Thoracic aorta (tissue), 2 donors: ENCODE measurements around the gene ICAM2. TPM values are rescaled to one million over a fixed set of nuclear protein-coding genes. Genes with fewer than 3 reads are reported as not detected.

Experiments
- ATAC-seq: fragments of 150-250 bp; one replicate; pipeline ENCODE4 v1.8.0; 2017; ENCODE audit warnings: low read depth; ENCODE audit not compliant: insufficient number of reproducible peaks, low FRiP score
- DNase-seq: peaks from one replicate; pipeline ENCODE4 v3.0.0-alpha.2; 2020; ENCODE audit warnings: low spot score
- H3K27ac ChIP-seq, 2 donors: fragments of 200-600 bp; sonication (generic); 1 replicate in 1 of 2; 2 replicates in 1 of 2; pipeline ENCODE4 v1.5.1; 2016; ENCODE audit warnings: mild to moderate bottlenecking in 2 of 2, moderate library complexity in 2 of 2
- H3K27me3 ChIP-seq: fragments of 200-600 bp; sonication (generic); replicated peaks from 2 replicates; pipeline ENCODE4 v1.6.0; 2016; ENCODE audit warnings: mild to moderate bottlenecking; ENCODE audit not compliant: insufficient read depth
- H3K36me3 ChIP-seq: fragments of 200-600 bp; sonication (generic); one replicate; pipeline ENCODE4 v1.5.1; 2016
- H3K4me1 ChIP-seq, 2 donors: fragments of 200-600 bp; sonication (generic); 1 replicate in 1 of 2; 2 replicates in 1 of 2; pipeline versions ENCODE4 v1.5.1 to v1.6.0; 2016; ENCODE audit warnings: low read depth in 2 of 2, mild to moderate bottlenecking in 1 of 2; ENCODE audit not compliant: control insufficient read depth in 1 of 2
- H3K4me3 ChIP-seq: fragments of 200-600 bp; sonication (generic); 2 replicates; pipeline ENCODE4 v1.5.1; 2016; ENCODE audit warnings: mild to moderate bottlenecking
- H3K9me3 ChIP-seq: fragments of 200-600 bp; sonication (generic); 2 replicates; pipeline ENCODE4 v1.5.1; 2016
- total RNA-seq, 2 donors: library from RNA; depleted of rRNA; stranded (reverse); fragments of >200 nt; gene quantifications; one replicate each; pipeline versions ENCODE4 v1.1.0 to v1.2.3, GENCODE V29; 2016
- TF ChIP-seq, protein P1 (sequence below): fragments of 200-600 bp; sonication (generic); IDR thresholded peaks from one replicate; pipeline ENCODE4 v1.5.1; 2019; ENCODE audit warnings: antibody characterized with exemption

The ICAM2 gene
- 10 to 100 TPM; 41.6 to 46.6 TPM for total RNA-seq

GRCh38 chr17:64020056-64020766 is at the start of gene ICAM2:
Gene ICAM2 (minus strand): TSS chr17:64020633. CDS start chr17:64006691, 13,942 bp downstream.
- DNase-seq: peak; percentile 28
- Histone ChIP-seq H3K4me1 (no peaks in the 10 kb centered on the region), H3K27ac (peak within 1 kb of the TSS in 1 of 2 donors; percentile 37), H3K36me3 (no peaks in the 10 kb centered on the region), H3K27me3 (no peaks in the 10 kb centered on the region), H3K4me3 (peak within 1 kb of the TSS; percentile 68), H3K9me3 (no peaks in the 10 kb centered on the region)
- TF ChIP-seq, protein P1, sequence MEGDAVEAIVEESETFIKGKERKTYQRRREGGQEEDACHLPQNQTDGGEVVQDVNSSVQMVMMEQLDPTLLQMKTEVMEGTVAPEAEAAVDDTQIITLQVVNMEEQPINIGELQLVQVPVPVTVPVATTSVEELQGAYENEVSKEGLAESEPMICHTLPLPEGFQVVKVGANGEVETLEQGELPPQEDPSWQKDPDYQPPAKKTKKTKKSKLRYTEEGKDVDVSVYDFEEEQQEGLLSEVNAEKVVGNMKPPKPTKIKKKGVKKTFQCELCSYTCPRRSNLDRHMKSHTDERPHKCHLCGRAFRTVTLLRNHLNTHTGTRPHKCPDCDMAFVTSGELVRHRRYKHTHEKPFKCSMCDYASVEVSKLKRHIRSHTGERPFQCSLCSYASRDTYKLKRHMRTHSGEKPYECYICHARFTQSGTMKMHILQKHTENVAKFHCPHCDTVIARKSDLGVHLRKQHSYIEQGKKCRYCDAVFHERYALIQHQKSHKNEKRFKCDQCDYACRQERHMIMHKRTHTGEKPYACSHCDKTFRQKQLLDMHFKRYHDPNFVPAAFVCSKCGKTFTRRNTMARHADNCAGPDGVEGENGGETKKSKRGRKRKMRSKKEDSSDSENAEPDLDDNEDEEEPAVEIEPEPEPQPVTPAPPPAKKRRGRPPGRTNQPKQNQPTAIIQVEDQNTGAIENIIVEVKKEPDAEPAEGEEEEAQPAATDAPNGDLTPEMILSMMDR: no peak
- ATAC-seq: no peak

DNA sequence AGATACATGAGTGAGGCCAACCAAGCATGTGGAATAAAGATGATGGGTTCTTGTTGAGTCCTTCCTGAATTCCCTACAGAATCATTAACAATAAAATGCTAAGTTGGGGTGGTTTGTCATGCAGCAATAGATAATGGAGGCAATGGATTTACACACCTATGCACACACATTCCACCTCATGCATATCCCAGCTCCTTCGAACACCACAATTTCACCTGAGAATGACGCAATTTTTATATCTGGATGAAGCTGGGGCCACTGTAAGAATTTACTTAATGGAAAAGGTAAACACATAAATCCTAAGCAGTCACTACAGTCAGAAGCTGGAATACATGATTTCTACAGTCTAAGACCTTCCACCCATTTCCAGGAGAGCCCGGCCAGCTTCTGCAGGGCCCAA is 49.8 kb upstream of the ICAM2 start:
- DNase-seq (no peak), ATAC-seq (no peak)
- Histone ChIP-seq H3K27me3 (no peaks in the 10 kb centered on the region), H3K9me3 (peaks cover 16% of the 10 kb centered on the region), H3K27ac (no peak overlapping the region), H3K4me1 (no peaks in the 10 kb centered on the region), H3K4me3 (no peak overlapping the region), H3K36me3 (peaks cover 37% of the 10 kb centered on the region)
- TF ChIP-seq, protein P1: no peak

DNA sequence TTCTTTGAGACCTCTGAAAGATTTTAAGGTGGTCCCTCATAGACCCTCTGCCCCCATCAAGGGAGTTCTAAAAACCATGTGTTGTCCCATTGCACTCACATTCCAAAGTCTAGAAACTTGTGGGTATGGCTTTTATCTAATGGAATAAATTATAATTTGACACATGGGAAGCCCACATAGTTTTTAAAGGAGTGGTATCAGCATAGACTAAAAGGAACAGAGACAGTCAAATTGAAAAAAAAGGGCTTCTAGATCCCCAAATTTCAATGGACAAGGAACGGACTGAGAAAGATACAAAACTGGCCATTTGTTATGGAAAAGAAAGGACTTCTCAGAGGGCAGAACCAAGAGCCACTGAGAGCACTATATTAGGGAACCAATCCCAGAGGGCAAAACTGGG is 48.7 kb upstream of the ICAM2 start:
- TF ChIP-seq, protein P1: no peak
- Histone ChIP-seq H3K9me3 (peaks cover 16% of the 10 kb centered on the region), H3K27me3 (no peaks in the 10 kb centered on the region), H3K4me1 (no peaks in the 10 kb centered on the region), H3K36me3 (peaks cover 37% of the 10 kb centered on the region), H3K4me3 (no peak overlapping the region), H3K27ac (no peak overlapping the region)
- no peak for DNase-seq
- ATAC-seq: no peak

DNA sequence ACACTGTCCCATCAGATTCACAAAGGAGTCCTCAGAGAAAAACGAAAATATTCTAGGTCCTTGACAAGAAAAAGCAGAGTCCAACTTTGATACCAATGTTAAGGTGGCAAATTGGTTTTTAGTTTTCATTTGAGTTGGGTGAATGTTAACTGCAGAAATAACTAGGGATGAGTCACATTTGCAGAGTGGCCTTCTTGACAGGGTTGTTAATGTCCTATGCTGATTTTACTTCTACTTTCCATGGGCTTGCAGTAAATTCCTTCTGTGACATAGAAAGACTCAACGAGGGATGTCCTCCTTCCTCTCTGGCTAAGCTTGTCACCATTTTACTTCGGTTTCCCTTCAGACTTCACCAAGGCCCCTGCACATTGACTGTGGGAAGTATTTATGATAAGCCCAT is 47.2 kb upstream of the ICAM2 start:
- no peaks in the 10 kb centered on the region for H3K27me3 ChIP-seq
- peaks cover 37% of the 10 kb centered on the region for H3K36me3 ChIP-seq
- H3K9me3 ChIP-seq: peaks cover 16% of the 10 kb centered on the region
- no peak for ATAC-seq
- no peak overlapping the region for H3K4me3 ChIP-seq
- TF ChIP-seq, protein P1: no peak
- no peak overlapping the region for H3K27ac ChIP-seq
- no peak for DNase-seq
- H3K4me1 ChIP-seq: no peaks in the 10 kb centered on the region

DNA sequence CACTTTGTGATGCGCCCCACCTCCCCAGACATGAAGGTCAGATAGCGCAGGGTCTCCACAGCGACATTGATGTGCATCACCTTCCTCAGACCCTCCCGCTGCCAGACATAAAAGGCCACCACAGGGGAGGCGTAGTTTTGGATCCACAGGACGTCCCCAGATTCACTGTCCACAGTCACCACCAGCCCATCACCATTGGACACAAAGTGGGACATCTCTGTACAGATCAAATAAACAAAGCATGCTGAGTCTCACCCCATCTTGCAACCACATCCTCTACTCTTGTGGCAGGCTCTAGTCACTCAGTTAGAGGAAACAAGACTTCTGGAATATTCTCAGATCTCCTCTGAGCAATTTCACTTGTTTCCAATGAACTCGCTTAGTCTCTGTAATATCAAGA is 46.3 kb upstream of the ICAM2 start:
- Histone ChIP-seq H3K4me1 (no peaks in the 10 kb centered on the region), H3K4me3 (no peak overlapping the region), H3K27ac (no peak overlapping the region), H3K27me3 (no peaks in the 10 kb centered on the region), H3K9me3 (peaks cover 16% of the 10 kb centered on the region), H3K36me3 (peaks cover 37% of the 10 kb centered on the region)
- TF ChIP-seq, protein P1: no peak
- no peak for DNase-seq
- ATAC-seq: no peak
